K562 (cell line): ENCODE data around the gene IPP. TPM values are rescaled to one million over a fixed set of nuclear protein-coding genes. Genes with fewer than 3 reads are reported as not detected.
A peak's percentile ranks its signal among the peaks of the same experiment; 100 is the strongest.

Source experiments
- BACH1 ChIP-seq: fragments of 200-800 bp; sonication (Bioruptor generic); IDR thresholded peaks from 2 replicates; pipeline ENCODE4 v1.6.1; 2016; ENCODE audit warnings: missing genetic modification characterization, missing compliant biosample characterization
- ELF1 ChIP-seq: fragments of 200-800 bp; sonication (Bioruptor generic); IDR thresholded peaks from 2 replicates; pipeline ENCODE4 v1.6.1; 2016; ENCODE audit warnings: missing genetic modification characterization, missing compliant biosample characterization
- GABPA ChIP-seq: fragments of 200-800 bp; sonication (Bioruptor generic); conservative IDR thresholded peaks from 2 replicates; pipeline ENCODE4 v1.6.1; 2016; ENCODE audit warnings: low read depth, missing genetic modification characterization, missing compliant biosample characterization
- IFI16 ChIP-seq: fragments of 250-450 bp; sonication (Bioruptor Pico); IDR thresholded peaks from 2 replicates; pipeline ENCODE4 v2.1.2; 2022; ENCODE audit warnings: mild to moderate bottlenecking, inconsistent platforms
- NCOA1 ChIP-seq: fragments of 450-650 bp; IDR thresholded peaks from 2 replicates; pipeline ENCODE4 v1.6.1; 2016; ENCODE audit warnings: low read depth
- RBM22 ChIP-seq: fragments of 200-400 bp; formaldehyde crosslinking; IDR thresholded peaks from 2 replicates; pipeline ENCODE4 v1.6.1; 2018; ENCODE audit warnings: low read length, low read depth; ENCODE audit not compliant: poor library complexity, severe bottlenecking
- SAFB ChIP-seq: fragments of 200-400 bp; formaldehyde crosslinking; IDR thresholded peaks from 2 replicates; pipeline ENCODE4 v1.6.1; 2017; ENCODE audit warnings: low read depth, low read length, borderline replicate concordance
- STAT5B ChIP-seq: fragments of 250-450 bp; sonication (Bioruptor Pico); IDR thresholded peaks from 2 replicates; pipeline ENCODE4 v1.8.0; 2021; ENCODE audit warnings: mild to moderate bottlenecking, inconsistent platforms
- TAF15 ChIP-seq: fragments of 200-400 bp; formaldehyde crosslinking; IDR thresholded peaks from 2 replicates; pipeline ENCODE4 v1.6.1; 2017; ENCODE audit warnings: mild to moderate bottlenecking, low read depth, low read length, moderate library complexity
- TCFL5 ChIP-seq: fragments of 250-450 bp; sonication (Bioruptor Pico); conservative IDR thresholded peaks from 2 replicates; pipeline ENCODE4 v1.6.1; 2021; ENCODE audit warnings: mild to moderate bottlenecking, moderate library complexity, matching md5 sums
- ZC3H4 ChIP-seq: sonication (generic); formaldehyde crosslinking; IDR thresholded peaks from 2 replicates; pipeline ENCODE4 v1.9.0; 2021; ENCODE audit warnings: missing genetic modification reagents, borderline replicate concordance
- ZFX ChIP-seq: sonication (generic); formaldehyde crosslinking; IDR thresholded peaks from 2 replicates; pipeline ENCODE4 v1.8.0; 2022; ENCODE audit warnings: mild to moderate bottlenecking, missing genetic modification reagents, moderate library complexity
- ZNF12 ChIP-seq: sonication (generic); formaldehyde crosslinking; IDR thresholded peaks from 2 replicates; pipeline ENCODE4 v1.4.0; 2020; ENCODE audit warnings: mild to moderate bottlenecking, missing genetic modification reagents
- ZNF239 ChIP-seq: fragments of 250-450 bp; sonication (Bioruptor Pico); IDR thresholded peaks from 2 replicates; pipeline ENCODE4 v1.4.0; 2020; ENCODE audit warnings: mild to moderate bottlenecking
- polyA plus RNA-seq, 8 experiments: library from polyadenylated mRNA; depleted of rRNA in 4 of 8; stranded (reverse) in 5 of 8; unstranded in 3 of 8; fragments of >200 nt; fragmentation: Nextera tagmentation in 2 of 8; fragmentation: Illumina TruSeq in 1 of 8; extraction: Ambion mirVana in 2 of 8; extraction: Trizol in 1 of 8; gene quantifications; 2 replicates each; pipeline versions ENCODE4 v1.2.1 to v1.2.3, GENCODE V29; 2011 to 2014; ENCODE audit warnings: inconsistent platforms in 1 of 8, missing spikeins in 1 of 8
- total RNA-seq, 7 experiments: library from RNA; depleted of rRNA in 6 of 7; stranded (reverse); fragments of >200 nt in 6 of 7; fragmentation: Illumina TruSeq in 2 of 7; extraction: Trizol in 2 of 7; gene quantifications; 2 replicates each; pipeline versions ENCODE4 v1.2.1 to v1.2.3, GENCODE V29; 2011 to 2021; ENCODE audit warnings: low replicate concordance in 1 of 7
- TF ChIP-seq, protein P1 (sequence below): fragments of 450-650 bp; IDR thresholded peaks from 2 replicates; pipeline ENCODE4 v1.6.1; 2016; ENCODE audit warnings: borderline replicate concordance
- TF ChIP-seq, protein P2 (sequence below): sonication (generic); formaldehyde crosslinking; IDR thresholded peaks from 2 replicates; pipeline ENCODE4 v1.8.0; 2023; ENCODE audit warnings: mild to moderate bottlenecking, missing genetic modification reagents
- TF ChIP-seq, protein P3 (sequence below): sonication (generic); formaldehyde crosslinking; IDR thresholded peaks from 2 replicates; pipeline ENCODE4 v1.8.0; 2022; ENCODE audit warnings: missing genetic modification reagents, mild to moderate bottlenecking, moderate library complexity, borderline replicate concordance

Gene IPP
- total and polyA plus RNA-seq, 9 of the 15 experiments (the other 6 are each of a cell fraction or from before 2014, with no cell fraction given) = 6.9 to 15.1 (median 9.7) TPM

DNA sequence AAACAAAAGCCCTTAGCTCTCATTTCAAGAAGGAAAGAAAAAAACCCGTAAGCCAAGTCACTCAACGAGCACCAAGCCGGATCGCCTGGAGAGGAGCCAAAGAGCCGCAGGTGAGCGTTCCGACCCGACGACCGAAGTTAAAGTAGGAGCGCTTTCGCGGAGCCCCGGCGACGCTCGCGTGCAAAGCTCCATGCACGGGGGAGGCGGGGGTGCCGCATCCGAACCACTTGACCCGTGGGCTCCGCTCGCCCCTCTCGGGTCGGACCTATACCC lies 64.5 kb downstream of the IPP start (continued):
- TF ChIP-seq, protein P1, sequence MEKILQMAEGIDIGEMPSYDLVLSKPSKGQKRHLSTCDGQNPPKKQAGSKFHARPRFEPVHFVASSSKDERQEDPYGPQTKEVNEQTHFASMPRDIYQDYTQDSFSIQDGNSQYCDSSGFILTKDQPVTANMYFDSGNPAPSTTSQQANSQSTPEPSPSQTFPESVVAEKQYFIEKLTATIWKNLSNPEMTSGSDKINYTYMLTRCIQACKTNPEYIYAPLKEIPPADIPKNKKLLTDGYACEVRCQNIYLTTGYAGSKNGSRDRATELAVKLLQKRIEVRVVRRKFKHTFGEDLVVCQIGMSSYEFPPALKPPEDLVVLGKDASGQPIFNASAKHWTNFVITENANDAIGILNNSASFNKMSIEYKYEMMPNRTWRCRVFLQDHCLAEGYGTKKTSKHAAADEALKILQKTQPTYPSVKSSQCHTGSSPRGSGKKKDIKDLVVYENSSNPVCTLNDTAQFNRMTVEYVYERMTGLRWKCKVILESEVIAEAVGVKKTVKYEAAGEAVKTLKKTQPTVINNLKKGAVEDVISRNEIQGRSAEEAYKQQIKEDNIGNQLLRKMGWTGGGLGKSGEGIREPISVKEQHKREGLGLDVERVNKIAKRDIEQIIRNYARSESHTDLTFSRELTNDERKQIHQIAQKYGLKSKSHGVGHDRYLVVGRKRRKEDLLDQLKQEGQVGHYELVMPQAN = peak; percentile 69; the same call in 1 of the 2 replicates
- TF ChIP-seq ZFX (CRISPR knock-in tag) (no peak), ELF1 (tag) (peak; percentile 20; the same call in 1 of the 2 replicates), IFI16 (CRISPR knock-in tag) (no peak), NCOA1 (no peak), RBM22 (peak; percentile 75), ZNF239 (CRISPR knock-in tag) (no peak), SAFB (no peak), ZNF12 (no peak), STAT5B (CRISPR knock-in tag) (no peak), BACH1 (tag) (no peak), TAF15 (no peak), GABPA (tag) (no peak), ZC3H4 (CRISPR knock-in tag) (0 out of 2 replicates have a peak, but pooled peaks have one; percentile 65), TCFL5 (CRISPR knock-in tag) (no peak)
- TF ChIP-seq, protein P2, sequence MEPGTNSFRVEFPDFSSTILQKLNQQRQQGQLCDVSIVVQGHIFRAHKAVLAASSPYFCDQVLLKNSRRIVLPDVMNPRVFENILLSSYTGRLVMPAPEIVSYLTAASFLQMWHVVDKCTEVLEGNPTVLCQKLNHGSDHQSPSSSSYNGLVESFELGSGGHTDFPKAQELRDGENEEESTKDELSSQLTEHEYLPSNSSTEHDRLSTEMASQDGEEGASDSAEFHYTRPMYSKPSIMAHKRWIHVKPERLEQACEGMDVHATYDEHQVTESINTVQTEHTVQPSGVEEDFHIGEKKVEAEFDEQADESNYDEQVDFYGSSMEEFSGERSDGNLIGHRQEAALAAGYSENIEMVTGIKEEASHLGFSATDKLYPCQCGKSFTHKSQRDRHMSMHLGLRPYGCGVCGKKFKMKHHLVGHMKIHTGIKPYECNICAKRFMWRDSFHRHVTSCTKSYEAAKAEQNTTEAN (CRISPR knock-in tag) = no peak
- TF ChIP-seq, protein P3, sequence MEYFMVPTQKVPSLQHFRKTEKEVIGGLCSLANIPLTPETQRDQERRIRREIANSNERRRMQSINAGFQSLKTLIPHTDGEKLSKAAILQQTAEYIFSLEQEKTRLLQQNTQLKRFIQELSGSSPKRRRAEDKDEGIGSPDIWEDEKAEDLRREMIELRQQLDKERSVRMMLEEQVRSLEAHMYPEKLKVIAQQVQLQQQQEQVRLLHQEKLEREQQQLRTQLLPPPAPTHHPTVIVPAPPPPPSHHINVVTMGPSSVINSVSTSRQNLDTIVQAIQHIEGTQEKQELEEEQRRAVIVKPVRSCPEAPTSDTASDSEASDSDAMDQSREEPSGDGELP (CRISPR knock-in tag) = no peak; the same call in 1 of the 2 replicates
